ENCODE measurements around the gene QPRT. TPM values are rescaled to one million over a fixed set of nuclear protein-coding genes. Genes with fewer than 3 reads are reported as not detected.

The QPRT gene
- 0.59 to 1.2 TPM (median 0.70 TPM) in 5 replicates for total RNA-seq (2022; extraction: Qiagen RNA extraction)

DNA sequence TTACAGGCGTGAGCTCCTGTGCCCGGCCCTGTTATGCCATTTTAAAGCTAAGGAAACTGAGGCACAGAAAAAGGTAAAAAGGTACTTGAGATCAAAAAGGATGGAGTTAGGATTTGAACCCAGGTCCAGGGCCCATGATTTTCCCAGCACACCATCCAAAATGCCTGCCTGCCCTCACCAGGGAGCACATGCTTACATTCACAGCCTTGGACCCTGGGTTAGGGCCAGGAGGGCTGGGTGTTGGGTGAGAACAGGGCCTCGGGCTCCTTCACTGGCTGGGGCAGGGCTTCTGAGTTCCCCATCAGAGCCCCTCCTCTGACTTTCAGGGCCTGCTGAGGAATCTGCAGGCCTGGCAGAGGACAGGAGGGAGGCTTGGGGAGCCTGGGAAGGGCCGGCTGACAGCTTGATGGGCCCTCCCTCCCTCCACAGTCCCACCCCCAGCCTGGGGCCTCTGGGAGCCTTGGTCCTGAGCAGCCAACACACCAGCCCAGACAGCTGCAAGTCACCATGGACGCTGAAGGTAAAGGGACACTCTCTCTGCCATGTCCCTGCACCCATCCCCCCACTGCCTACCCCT is at the start of gene QPRT:
Gene QPRT, plus strand, starts transcription at position 490 of the 577 bp plus-strand sequence. Its CDS starts 18 bp downstream, at position 508.

GRCh38 chr16:29663016-29663806 is 15.8 kb upstream of the QPRT start, which contains the start of gene SPN:
Gene SPN, plus strand, starts transcription at chr16:29663247. Its CDS starts 482 bp downstream, at chr16:29663729.

GRCh38 chr16:29745853-29746345 is 66.9 kb downstream of the QPRT start, which contains the start of gene C16orf54:
Gene C16orf54, minus strand, starts transcription at chr16:29745990. Its CDS starts 1,039 bp downstream, at chr16:29744951.

Other genes starting within 250 kb of the QPRT start
- 19.0 to 31.8 TPM (median 29.0 TPM) in 5 replicates for gene BOLA2, start 224.8 kb upstream of the QPRT start, total RNA-seq (2022; extraction: Qiagen RNA extraction)
- gene SLX1B, start 224.6 kb upstream of the QPRT start, total RNA-seq (2022; extraction: Qiagen RNA extraction): 70.1 to 83.7 TPM (median 77.0 TPM) in 5 replicates
- gene SULT1A4, start 219.3 kb upstream of the QPRT start, total RNA-seq (2022; extraction: Qiagen RNA extraction): 23.9 to 36.2 TPM (median 27.9 TPM) in 5 replicates
- 18.9 to 32.2 TPM (median 28.8 TPM) in 5 replicates for gene NPIPB12, start 172.8 kb upstream of the QPRT start, total RNA-seq (2022; extraction: Qiagen RNA extraction)
- gene SPN, start 15.9 kb upstream of the QPRT start, total RNA-seq (2022; extraction: Qiagen RNA extraction): not detected in 5 replicates
- gene C16orf54, start 66.8 kb downstream of the QPRT start, total RNA-seq (2022; extraction: Qiagen RNA extraction): not detected in 5 replicates
- not detected in 5 replicates for gene ZG16, start 99.1 kb downstream of the QPRT start, total RNA-seq (2022; extraction: Qiagen RNA extraction)
- gene KIF22, start 111.6 kb downstream of the QPRT start, total RNA-seq (2022; extraction: Qiagen RNA extraction): 79.8 to 94.5 TPM (median 88.2 TPM) in 5 replicates
- 147 to 170 TPM (median 158 TPM) in 5 replicates for gene MAZ, start 127.3 kb downstream of the QPRT start, total RNA-seq (2022; extraction: Qiagen RNA extraction)
- 0.27 to 0.38 TPM (median 0.32 TPM) in 5 replicates for gene PRRT2, start 133.0 kb downstream of the QPRT start, total RNA-seq (2022; extraction: Qiagen RNA extraction)
- 38.1 to 43.0 TPM (median 41.2 TPM) in 5 replicates for gene PAGR1, start 137.0 kb downstream of the QPRT start, total RNA-seq (2022; extraction: Qiagen RNA extraction)
- gene MVP, start 141.3 kb downstream of the QPRT start, total RNA-seq (2022; extraction: Qiagen RNA extraction): 125 to 150 TPM (median 142 TPM) in 5 replicates
- 61.3 to 95.2 TPM (median 91.3 TPM) in 5 replicates for gene CDIPT, start 184.0 kb downstream of the QPRT start, total RNA-seq (2022; extraction: Qiagen RNA extraction)
- 16.9 to 23.4 TPM (median 21.0 TPM) in 5 replicates for gene SEZ6L2, start 220.4 kb downstream of the QPRT start, total RNA-seq (2022; extraction: Qiagen RNA extraction)
- 14.6 to 28.2 TPM (median 22.7 TPM) in 5 replicates for gene ASPHD1, start 221.3 kb downstream of the QPRT start, total RNA-seq (2022; extraction: Qiagen RNA extraction)
- 10.2 to 16.4 TPM (median 14.5 TPM) in 5 replicates for gene KCTD13, start 247.0 kb downstream of the QPRT start, total RNA-seq (2022; extraction: Qiagen RNA extraction)

Measured in A549 treated with AZD2906 at 1 μM for 4 hours (cell line).